Stimulated activated CD8-positive, alpha-beta memory T cell treated with anti-CD3 and anti-CD28 coated beads, Interleukin-15, amount 100 ng/mL, for 1 hour (primary cell): ENCODE results near the gene ERO1B.
"Not testable (repeated sequence)": the region's sequence is repeated elsewhere in the genome, so short reads cannot be mapped to it uniquely, and the experiment has no call there.

Experiments
- DNase-seq: peaks from one replicate; pipeline ENCODE4 v3.0.0-alpha.2; 2020; ENCODE audit warnings: low read depth

The ERO1B gene

DNA sequence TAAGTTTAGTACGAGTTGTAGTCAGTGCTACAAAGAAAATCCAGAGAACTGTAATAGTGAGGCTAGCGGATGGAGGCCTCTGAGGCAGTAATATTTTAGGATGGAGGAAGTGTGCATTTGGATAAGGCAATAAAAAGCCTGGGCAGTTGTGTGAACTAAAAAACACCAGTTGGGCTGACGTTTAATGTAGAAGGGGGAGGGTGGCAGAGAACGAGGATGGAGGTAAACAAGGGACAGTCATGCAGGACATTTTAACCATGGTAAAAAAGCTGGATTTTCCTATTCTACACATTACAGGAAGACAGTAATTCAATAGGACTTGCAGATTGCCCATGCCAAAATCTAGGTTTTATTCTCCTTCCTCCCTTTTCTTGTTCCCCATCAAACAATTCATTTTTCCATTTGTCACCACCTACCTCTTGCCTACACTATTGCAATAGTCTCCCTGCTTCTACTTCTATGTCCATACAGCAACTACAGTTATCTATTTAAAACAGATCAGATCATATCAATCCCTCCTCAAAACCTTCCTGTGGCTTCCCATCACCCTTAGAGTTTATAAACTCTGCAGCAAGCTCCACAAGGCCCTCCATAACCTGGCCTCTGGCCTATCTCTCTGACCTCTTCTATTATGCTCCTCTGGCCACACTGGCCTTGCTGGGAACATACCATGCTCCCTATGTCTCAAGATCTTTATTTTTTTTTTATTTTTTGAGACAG lies 27.7 kb downstream of the ERO1B start:
- DNase-seq: no peak

DNA sequence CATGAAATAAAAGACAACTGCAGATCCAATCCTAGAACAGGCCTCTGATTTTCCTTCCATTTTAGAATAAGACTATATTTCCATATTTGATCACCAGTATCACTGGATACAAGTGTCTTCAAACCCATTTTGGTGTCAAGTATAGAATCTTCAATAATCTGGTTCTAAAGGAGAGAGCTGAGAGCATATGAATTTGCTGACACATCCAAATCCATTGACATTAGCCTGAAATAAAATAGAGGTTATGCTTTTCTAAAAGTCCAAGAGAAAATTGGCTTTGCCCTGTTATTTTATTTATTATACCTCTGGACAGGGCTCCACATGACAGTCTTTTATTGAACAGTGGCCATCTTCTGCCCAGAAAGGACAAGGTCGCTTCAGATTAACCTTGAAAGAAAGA lies 28.6 kb downstream of the ERO1B start:
- DNase-seq: no peak

DNA sequence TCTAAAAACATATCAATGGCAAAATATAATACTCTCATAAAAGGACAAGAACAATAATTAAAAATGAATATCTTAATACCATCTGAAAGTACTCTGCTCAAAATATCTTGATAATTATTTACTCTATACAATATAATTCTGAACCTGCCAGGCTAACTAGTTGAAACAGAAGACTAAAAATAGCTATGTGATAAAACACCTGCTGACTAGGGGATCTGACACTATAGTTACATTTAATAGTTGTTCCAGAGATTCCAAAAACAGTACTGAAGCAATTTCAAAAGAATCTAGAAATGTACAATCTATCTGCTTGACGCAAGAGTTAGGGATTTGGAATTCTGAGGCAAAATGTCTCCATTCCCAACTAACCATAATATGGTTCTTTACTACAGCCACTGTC lies 30.2 kb downstream of the ERO1B start:
- no peak for DNase-seq

DNA sequence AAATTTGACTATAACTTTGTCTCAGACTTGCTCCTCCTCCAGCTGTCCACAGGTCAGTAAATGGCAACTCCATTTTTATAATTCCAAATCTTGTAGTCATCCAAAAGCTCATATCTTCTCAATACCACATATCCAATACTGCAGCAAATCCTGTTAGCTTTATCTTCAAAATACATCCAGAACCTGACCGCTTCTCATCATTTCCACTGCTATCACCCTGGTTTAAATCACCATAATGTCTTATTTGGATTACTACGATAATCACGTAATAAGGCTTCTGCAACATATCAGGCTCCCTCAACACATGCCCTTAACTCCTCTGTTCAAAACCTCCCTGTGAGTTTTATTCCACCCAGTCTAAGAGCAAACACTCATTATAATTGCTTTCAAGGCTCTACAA lies 34.5 kb downstream of the ERO1B start:
- no peak for DNase-seq

DNA sequence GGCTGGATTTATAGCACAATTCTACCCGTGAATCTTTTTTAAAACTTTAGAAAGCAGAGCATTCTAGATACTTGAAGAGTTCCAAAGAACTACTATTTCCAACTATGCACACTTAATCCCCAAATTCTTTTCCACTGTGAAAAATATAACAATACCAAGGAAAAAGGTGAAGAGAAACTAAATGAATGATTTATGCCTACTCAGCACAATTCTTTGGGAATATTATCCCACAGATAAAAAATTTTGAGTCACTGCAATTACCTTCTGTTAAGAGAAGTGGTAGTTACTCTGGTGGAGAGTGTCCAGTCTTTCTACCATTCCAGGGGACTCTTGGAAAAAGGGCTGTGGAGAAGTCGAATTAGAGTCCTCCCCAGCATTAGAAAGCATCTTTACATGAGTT lies 39.2 kb downstream of the ERO1B start:
- no peak for DNase-seq

DNA sequence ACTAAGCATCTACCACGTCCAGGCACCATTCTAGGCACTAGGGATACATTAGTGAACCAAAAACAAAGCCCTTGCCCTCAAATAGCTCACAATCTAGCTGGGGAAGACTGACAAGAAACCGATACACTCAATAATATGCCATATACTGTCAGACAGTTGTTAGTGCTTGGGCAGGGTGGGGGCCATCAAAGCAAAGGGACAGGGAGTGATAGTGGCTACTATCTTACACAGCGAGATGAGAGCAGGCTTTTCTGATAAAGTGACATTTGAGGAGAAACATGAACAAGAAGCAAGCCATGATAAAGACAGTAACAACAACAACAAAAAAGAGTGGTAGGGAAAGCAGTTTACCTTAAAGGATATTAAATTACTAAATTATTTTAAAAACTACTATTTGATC lies 41.1 kb downstream of the ERO1B start:
- DNase-seq: no peak

DNA sequence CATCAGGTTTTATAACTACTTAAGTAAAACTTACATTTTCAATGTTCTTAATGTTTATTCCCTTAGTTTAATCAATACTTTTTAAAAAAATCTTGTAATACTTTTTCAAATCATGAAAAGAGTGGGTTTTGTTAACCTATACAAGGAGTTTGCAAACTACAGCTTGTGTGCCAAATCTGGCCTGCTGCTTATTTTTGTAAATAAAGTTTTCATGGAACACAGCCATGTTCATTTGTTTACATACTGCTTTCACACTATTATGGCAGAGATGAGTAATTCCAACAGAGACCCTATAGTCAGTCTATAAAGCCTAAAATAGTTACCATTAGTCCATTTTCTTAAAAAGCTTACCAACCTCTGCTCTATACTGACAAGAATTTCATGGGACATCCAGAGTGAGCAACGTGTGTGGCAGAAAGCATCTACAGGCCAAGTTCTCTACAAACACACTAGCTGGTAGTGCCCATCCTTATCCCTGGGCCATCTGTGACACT lies 42.6 kb downstream of the ERO1B start:
- DNase-seq: no peak

DNA sequence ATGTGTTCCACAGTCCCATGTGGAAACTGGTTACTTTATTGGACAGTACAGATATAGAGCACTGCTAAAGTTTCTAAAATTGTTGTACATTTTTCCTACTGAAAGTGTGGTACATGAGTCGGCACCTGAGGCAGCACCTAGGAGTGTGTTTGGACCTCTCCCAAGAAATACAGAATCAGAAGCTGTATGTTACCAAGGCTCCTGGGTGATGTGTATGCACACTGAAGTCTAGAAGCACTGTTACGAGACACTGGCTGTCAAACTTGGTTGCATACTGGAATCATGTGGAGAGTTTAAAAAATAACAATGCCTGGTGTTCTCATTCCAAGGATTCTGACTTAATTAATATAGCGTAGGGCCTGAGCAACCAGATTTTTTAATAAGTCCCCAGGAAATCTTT lies 46.6 kb downstream of the ERO1B start:
- DNase-seq: no peak

DNA sequence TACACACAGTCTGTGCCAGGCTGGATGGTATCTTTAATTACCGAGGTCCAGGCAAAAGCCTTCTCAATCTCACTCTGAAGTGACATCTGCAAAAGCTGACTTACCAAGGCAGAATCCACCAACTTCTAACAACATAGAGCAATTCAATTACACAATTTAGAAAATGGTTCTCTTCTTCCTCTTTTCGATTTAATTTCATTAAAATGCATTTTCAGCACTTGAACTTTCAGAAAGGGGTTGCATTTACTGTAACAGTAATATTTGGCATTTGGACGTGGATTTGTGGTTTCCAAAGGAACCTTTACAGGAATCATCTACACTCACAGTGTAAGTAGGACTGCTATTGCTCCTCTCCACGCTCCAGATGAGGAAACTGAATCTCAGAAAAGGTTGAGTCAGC lies 53.3 kb downstream of the ERO1B start:
- no peak for DNase-seq

DNA sequence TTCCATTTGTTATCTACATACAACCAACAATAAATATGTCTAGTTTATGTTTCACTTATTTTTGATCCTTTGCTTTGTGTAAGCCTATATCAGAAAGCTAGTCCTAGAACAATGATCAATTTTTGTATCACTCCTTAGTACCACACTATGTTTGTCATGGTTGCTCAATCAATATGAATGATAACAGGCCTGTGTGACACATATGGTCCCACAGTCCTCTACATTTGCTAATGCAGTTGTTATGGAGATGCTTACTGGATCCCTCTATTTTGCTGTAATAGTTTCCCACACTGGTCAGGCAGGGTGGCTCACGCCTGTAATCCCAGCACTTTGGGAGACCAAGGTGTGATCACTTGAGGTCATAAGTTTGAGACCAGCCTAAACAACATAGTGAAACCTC lies 59.1 kb downstream of the ERO1B start:
- DNase-seq: no peak

DNA sequence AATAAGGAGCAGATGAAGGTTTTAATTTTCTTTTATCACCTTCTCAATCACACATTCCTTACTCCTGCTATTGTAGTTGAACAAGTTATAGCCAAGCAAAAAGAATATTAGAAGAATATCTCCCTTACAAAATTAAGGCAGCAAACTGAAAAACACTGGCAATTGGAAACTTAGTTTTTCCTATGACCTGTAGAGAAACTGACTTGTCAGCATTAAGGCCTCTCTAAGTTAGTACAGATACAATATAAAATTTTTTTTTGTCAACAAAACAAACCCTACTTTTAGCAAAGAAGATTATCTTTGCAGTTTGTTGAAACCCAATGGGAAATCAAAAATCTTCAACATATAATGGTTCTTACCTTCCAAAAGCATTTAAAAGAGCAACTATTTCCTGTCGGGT lies 61.3 kb downstream of the ERO1B start:
- no peak for DNase-seq

DNA sequence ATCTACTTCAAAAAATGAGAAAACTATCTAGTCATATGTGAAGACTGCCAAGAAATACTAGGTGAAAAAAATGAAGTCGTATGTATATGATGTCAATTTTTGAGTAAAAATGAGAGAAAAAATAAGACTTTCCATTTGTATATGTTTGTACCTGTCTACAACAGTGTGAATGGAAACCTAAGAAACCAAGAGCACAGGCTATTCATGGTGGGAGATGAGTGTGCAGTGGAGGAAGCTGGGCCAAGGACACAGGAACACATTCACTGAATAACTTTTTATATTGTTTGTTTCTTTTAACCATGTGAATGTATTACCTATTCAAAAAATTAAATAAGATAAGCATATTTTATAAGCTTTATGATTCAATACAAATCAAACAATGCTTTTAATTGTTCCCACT lies 67.0 kb downstream of the ERO1B start:
- no peak for DNase-seq

DNA sequence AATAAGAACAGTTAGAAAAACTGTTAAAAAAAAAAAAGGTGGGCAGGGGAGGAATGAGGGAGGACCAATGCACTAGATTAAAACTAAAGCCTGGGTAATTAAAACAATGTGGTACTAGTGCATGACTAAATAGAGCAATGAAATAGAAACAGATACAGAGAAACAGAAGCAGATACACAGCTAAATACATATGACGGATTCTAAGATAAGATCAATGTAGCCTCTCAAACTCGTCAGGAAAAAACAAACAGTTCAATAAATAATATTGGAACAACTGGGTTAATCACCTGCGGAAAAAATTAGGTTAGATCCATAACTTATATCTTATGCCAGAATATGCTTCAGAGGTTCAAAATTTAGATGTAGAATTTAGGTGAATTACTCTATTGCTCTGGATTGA lies 68.2 kb downstream of the ERO1B start:
- DNase-seq: no peak

DNA sequence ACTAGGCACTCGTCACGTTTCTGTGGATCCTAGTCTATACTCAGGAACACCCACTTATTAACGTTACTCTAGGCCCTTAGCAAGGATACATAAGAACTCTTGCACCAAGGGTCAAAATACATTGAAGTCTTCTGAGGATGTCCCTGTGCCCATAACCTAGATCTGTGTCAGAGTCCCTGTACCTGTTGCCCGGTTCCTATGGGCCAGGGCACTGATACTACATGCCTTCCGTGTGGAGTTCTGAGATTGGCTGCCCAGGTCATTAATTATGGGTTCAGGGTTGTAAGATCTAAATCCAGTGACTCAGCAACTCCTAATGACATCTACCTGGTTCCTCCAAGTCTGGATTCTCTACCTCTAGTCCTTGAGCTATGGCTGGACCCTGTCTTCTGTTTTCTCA lies 69.9 kb downstream of the ERO1B start:
- DNase-seq: no peak

DNA sequence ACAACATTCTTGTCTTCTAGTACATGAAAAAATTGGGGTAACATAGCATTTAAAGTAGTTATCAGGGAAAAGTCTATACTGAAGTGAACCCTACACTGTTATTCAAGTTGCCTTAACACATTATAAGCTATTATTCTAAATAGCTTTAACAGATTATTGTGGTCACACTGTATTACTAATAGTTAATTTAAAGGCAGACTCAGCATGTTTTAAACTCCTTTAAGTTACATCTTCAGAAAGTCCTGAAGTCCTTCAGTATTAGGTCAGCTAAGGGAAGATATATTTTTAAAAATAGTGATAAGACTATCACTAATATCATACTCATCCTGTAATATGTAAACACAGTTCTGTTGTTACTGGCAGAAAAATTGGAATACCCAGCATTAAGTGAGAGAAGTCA lies 72.0 kb downstream of the ERO1B start:
- DNase-seq: no peak

DNA sequence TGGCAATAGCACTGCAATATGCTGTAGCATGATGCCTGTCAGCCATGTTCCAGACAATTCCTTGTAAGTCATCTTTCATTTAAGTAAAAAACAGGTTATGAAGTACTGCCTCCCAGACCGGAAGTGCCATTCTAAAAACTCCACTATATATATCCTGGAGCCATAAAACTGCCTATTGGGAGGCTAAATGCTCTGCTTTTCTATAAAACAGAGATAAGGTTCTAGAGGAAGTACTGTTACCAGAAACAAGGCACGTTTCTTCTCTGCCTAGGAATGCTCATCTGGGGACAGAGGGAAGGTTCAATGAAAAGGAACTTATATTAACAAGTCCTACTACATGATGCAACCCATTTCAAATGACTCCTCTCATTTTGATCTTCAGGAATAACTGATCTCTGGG lies 72.6 kb downstream of the ERO1B start:
- DNase-seq: no peak

DNA sequence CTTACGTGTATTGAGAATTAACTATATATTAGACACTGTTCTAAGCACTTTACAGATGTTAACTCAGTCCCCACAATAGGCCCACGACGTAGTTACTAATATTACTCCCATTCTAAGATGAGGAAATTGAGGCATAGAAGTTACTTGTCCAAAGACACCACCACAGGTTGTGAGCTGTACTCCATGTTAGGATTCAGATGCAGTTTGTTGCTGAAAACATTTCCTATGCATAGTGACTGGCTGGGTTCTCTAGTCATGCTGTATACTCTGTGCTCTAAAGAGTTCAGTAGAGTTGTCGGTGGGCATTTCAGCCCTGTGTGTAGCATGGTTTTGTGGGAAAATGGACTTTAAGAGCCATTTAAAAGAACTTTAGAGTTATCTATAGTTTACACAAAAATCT lies 74.2 kb downstream of the ERO1B start:
- DNase-seq: no peak

DNA sequence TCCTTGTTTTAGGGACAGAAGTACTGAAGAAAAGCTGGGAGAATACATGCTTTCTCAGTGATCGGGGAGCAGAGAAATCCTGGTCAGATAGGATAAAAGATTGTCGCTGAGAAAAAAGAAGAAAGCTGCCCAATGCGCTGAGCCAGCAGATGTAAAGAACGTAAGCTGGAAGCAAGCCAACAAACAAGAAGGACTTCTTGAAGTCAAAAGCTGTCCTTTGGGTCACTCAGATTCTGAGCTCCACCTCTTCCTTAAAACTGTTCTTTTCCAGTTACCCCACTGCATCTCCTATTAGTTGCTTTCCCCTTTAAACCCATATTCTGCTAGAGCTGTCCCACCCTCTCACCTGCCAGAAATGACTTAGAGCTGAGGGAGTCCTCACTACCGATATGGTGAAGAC lies 74.6 kb downstream of the ERO1B start:
- DNase-seq: no peak

DNA sequence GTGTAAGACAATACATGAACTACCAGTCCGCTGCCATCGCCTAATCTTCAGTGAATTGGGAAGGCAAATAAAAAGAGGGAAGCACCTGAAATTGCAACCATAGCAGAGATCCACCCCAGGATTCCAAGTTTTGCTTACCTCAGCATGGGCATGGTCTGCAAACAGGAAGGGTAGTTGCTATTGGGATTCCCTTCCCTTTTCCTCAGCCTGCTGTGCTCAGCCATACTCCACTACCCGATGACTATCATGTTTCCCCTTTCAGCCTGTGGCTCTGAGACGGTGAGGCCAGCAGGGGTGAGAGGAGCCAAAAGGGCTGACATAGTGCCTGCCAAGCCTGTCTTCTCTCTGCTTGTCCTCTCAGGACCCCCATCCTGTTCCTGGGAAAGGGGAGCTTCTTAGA lies 75.2 kb downstream of the ERO1B start:
- no peak for DNase-seq

DNA sequence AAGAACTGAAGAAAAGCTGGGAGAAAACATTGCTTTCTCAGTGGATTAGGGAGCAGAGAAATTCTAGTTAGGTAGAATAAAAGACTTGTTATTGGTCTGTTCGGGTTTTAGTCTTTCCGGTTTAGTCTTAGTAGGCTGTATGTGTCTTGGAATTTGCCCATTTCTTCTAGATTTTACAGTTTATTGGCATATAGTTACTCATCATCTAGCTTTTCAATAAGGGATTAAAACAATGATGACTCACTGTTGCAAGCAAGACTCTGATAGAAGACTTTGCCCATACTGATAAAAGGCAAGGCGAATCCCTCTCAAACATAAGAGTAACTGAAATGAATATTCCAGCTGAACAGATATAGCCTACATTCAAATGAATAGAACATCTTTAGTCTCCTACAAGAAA lies 77.1 kb downstream of the ERO1B start:
- no peak for DNase-seq

DNA sequence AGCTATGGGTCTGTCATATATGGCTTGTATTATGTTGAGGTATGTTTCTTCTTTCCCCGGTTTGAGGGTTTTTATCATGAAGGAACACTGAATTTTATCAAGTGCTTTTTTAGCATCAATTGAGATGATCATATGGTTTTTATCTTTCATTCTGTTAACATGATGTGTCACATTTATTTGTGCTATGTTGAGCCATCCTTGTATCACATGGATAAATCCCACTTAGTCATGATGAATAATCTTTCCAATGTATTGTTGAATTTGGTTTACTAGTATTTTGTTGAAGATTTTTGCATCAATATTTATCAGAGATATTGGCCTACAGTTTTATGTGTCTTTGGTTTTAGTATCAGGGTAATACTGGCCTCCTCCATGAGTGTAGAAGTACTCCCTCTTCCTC lies 77.7 kb downstream of the ERO1B start:
- no peak for DNase-seq

DNA sequence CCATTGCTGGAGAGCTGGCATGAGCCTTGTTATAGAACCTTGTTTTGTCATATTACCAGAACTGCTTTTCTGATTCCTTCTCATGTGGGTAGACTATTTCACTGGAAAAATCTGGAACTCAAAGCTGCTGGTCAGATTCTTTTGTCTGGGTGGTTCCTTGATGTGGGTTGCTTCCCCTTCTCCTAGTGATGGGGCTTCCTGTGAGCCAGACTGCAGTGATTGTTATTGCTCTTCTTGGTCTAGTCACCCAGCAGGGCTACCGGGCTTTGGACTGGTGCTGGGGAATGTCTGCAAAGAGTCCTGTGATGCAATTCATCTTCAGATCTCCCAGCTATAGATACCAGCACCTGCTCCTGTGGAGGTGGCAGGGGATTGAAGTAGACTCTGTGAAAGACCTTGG lies 80.0 kb downstream of the ERO1B start:
- DNase-seq: no peak

DNA sequence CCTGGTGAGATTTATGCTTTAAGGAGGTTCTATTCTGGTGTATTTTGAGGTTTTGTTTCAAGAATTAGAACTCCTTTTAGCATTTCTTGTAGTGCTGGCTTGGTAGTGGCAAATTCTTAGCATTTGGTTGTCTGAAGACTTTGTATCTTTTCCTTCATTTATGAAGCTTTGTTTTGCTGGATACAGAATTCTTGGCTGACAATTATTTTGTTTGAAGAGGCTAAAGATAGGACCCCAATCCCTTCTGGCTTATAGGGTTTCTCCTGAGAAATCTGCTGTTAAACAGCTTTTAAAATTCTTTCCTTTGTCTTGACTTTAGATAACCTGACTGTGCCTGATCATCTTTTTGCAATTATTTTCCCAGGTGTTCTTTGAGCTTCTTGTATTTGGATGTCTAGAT lies 80.8 kb downstream of the ERO1B start:
- no peak for DNase-seq

DNA sequence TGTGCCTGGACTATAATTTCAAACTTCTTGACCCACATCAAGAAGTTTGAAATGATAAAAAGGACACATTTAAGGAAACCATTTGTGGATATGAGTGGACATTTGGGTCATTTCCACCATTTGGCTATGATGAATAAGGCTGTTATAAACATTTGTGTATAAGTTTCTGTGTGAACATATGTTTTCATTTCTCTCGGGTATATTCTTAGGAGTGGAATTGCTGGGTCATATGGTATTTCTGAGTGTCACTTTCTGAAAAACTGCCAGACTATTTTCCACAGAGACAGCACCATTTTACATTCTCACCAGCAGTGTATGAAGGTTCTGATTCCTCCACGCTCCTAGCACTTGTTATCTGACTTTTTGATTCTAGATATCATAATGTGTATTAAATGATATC lies 88.6 kb downstream of the ERO1B start:
- DNase-seq: no peak

DNA sequence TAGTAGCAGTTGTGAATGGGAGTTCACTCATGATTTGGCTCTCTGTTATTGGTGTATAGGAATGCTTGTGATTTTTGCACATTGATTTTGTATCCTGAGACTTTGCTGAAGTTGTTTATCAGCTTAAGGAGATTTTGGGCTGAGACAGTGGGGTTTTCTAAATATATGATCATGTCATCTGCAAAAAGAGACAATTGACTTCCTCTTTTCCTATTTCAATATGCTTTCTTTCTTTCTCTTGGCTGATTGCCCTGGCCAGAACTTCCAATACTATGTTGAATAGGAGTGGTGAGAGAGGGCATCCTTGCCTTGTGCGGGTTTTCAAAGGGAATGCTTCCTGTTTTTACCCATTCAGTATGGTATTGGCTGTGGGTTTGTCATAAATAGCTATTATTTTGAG lies 93.7 kb downstream of the ERO1B start:
- DNase-seq: not testable (repeated sequence)
